ENCODE data around the gene ART4. TPM values are rescaled to one million over a fixed set of nuclear protein-coding genes. Genes with fewer than 3 reads are reported as not detected.

ART4 gene
- total and polyA plus RNA-seq, 4 donors, result 10.5 to 40.7 (median 22.2) TPM

GRCh38 chr12:14803011-14803829 lies 40.1 kb downstream of the ART4 start, which contains the start of the genes C12orf60 and WBP11 (continued):
- TF ChIP-seq, protein P1, sequence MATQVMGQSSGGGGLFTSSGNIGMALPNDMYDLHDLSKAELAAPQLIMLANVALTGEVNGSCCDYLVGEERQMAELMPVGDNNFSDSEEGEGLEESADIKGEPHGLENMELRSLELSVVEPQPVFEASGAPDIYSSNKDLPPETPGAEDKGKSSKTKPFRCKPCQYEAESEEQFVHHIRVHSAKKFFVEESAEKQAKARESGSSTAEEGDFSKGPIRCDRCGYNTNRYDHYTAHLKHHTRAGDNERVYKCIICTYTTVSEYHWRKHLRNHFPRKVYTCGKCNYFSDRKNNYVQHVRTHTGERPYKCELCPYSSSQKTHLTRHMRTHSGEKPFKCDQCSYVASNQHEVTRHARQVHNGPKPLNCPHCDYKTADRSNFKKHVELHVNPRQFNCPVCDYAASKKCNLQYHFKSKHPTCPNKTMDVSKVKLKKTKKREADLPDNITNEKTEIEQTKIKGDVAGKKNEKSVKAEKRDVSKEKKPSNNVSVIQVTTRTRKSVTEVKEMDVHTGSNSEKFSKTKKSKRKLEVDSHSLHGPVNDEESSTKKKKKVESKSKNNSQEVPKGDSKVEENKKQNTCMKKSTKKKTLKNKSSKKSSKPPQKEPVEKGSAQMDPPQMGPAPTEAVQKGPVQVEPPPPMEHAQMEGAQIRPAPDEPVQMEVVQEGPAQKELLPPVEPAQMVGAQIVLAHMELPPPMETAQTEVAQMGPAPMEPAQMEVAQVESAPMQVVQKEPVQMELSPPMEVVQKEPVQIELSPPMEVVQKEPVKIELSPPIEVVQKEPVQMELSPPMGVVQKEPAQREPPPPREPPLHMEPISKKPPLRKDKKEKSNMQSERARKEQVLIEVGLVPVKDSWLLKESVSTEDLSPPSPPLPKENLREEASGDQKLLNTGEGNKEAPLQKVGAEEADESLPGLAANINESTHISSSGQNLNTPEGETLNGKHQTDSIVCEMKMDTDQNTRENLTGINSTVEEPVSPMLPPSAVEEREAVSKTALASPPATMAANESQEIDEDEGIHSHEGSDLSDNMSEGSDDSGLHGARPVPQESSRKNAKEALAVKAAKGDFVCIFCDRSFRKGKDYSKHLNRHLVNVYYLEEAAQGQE (IDR thresholded peaks at IDR 0.05), result peak; percentile 79
- peak; percentile 87 for TF ChIP-seq SP1 (IDR thresholded peaks at IDR 0.05)

DNA sequence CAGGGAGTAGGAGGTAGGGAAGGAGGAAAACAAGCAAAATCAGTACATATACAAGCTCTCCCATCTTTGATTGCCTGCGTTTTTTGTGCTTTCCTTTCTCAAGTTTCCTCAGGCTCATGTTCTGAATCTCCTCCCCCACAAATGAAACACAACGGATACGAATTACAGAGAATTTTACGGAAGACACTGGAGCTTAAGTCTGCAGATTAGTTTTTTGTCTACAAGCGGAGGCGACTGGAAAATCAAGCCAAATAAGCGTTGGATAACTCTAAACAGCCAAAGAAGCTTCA lies 40.7 kb downstream of the ART4 start:
- H3K4me1 ChIP-seq (ENCODE audit: control insufficient read depth in 4 of 4, insufficient read depth in 4 of 4, low read length in 3 of 4), result peaks cover 4 to 21% (median 11%) of the 10 kb centered on the region in 4 donors
- H3K9me3 ChIP-seq (ENCODE audit: control insufficient read depth in 4 of 4, low read length in 3 of 4), result no peaks in the 10 kb centered on the region
- TF ChIP-seq YY1 (IDR thresholded peaks at IDR 0.05), result no peak
- no peak for TF ChIP-seq FOXA1 (IDR thresholded peaks at IDR 0.05)
- H3K27me3 ChIP-seq (ENCODE audit: control insufficient read depth in 4 of 4, insufficient read depth in 4 of 4, low read length in 3 of 4), result no peaks in the 10 kb centered on the region
- H3K36me3 ChIP-seq (ENCODE audit: control insufficient read depth in 4 of 4, insufficient read depth in 3 of 4, low read depth in 1 of 4, low read length in 3 of 4), result peaks cover 2 to 17% (median 12%) of the 10 kb centered on the region in 4 donors
- H3K27ac ChIP-seq (ENCODE audit: low read depth in 1 of 2, low read length in 2 of 2), result peak overlapping the region; percentile 80 to 85
- under 1% methylated on average over 7 of the region's 7 CpGs for WGBS
- H3K9ac ChIP-seq (ENCODE audit: low read depth in 1 of 2, low read length in 2 of 2), result peak overlapping the region; percentile 57 to 76
- H3K4me3 ChIP-seq (ENCODE audit: low read depth in 1 of 3, low read length in 3 of 3), result peak overlapping the region; percentile 84 to 94 (median 88)
- no peak for DNase-seq (ENCODE audit: low spot score)

DNA sequence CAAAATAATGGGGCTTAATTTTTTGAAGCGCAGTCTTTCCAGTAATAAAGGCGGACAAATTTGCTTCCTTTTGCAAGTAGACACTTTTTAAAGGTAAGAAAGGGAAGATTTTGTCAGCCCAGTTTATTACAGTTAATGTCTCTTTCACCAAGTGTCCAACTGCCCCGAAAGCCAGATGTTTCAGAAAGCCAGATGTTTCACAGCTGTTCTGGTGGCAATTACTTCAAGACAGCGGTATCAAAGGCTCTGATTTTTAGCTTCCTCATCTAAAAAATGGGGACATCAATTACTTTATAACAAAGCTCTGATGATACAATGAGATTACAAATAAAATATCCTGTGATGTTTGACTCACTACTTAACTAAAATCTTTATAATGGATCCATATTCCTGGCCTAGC lies 41.1 kb downstream of the ART4 start:
- Histone ChIP-seq H3K9ac (ENCODE audit: low read depth in 1 of 2, low read length in 2 of 2) (peak overlapping the region in 1 of 2 donors; percentile 57), H3K27ac (ENCODE audit: low read depth in 1 of 2, low read length in 2 of 2) (no peak overlapping the region), H3K36me3 (ENCODE audit: control insufficient read depth in 4 of 4, insufficient read depth in 3 of 4, low read depth in 1 of 4, low read length in 3 of 4) (peaks cover 4 to 21% (median 15%) of the 10 kb centered on the region in 4 donors), H3K4me3 (ENCODE audit: low read depth in 1 of 3, low read length in 3 of 3) (peak overlapping the region in 2 of 3 donors; percentile 84 to 88), H3K4me1 (ENCODE audit: control insufficient read depth in 4 of 4, insufficient read depth in 4 of 4, low read length in 3 of 4) (peaks cover 4 to 21% (median 11%) of the 10 kb centered on the region in 4 donors), H3K9me3 (ENCODE audit: control insufficient read depth in 4 of 4, low read length in 3 of 4) (no peaks in the 10 kb centered on the region), H3K27me3 (ENCODE audit: control insufficient read depth in 4 of 4, insufficient read depth in 4 of 4, low read length in 3 of 4) (no peaks in the 10 kb centered on the region)
- 75% methylated on average over 4 of the region's 4 CpGs for WGBS
- DNase-seq (ENCODE audit: low spot score), result no peak
- TF ChIP-seq GABPA (IDR thresholded peaks at IDR 0.05 in 1 of 2, conservative IDR thresholded peaks at IDR 0.05 in 1 of 2) (no peak), ZBTB33 (IDR thresholded peaks at IDR 0.05) (no peak), HNF4A (conservative IDR thresholded peaks at IDR 0.05) (no peak), FOXA1 (IDR thresholded peaks at IDR 0.05) (no peak), NR2F2 (IDR thresholded peaks at IDR 0.05) (no peak), JUND (IDR thresholded peaks at IDR 0.05) (no peak), YY1 (IDR thresholded peaks at IDR 0.05) (no peak), HNF4G (IDR thresholded peaks at IDR 0.05) (no peak), RXRA (IDR thresholded peaks at IDR 0.05) (no peak), RAD21 (IDR thresholded peaks at IDR 0.05) (no peak), TAF1 (conservative IDR thresholded peaks at IDR 0.05) (no peak)
- TF ChIP-seq, protein P2, sequence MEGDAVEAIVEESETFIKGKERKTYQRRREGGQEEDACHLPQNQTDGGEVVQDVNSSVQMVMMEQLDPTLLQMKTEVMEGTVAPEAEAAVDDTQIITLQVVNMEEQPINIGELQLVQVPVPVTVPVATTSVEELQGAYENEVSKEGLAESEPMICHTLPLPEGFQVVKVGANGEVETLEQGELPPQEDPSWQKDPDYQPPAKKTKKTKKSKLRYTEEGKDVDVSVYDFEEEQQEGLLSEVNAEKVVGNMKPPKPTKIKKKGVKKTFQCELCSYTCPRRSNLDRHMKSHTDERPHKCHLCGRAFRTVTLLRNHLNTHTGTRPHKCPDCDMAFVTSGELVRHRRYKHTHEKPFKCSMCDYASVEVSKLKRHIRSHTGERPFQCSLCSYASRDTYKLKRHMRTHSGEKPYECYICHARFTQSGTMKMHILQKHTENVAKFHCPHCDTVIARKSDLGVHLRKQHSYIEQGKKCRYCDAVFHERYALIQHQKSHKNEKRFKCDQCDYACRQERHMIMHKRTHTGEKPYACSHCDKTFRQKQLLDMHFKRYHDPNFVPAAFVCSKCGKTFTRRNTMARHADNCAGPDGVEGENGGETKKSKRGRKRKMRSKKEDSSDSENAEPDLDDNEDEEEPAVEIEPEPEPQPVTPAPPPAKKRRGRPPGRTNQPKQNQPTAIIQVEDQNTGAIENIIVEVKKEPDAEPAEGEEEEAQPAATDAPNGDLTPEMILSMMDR (IDR thresholded peaks at IDR 0.05; ENCODE audit: low read depth, low read length, missing input control), result no peak
- TF ChIP-seq, protein P3, sequence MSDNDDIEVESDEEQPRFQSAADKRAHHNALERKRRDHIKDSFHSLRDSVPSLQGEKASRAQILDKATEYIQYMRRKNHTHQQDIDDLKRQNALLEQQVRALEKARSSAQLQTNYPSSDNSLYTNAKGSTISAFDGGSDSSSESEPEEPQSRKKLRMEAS (IDR thresholded peaks at IDR 0.05), result no peak
- TF ChIP-seq, protein P1 (IDR thresholded peaks at IDR 0.05), result no peak
